Measurements from ENCODE around the gene ZBTB33. TPM values are rescaled to one million over a fixed set of nuclear protein-coding genes. Genes with fewer than 3 reads are reported as not detected.

ZBTB33 gene
- total and polyA plus RNA-seq, 10 donors: 4.7 to 23.7 (median 17.4) TPM

- no peaks in the 10 kb centered on the region for H3K9me3 ChIP-seq
- peaks cover 0 to 19% (median 0%) of the 10 kb centered on the region in 6 donors for H3K36me3 ChIP-seq
- DNase-seq: no peak
- 73 to 91% (median 82%) methylated on average over 8 to 9 of the region's 9 CpGs for WGBS, 5 donors
- intact Hi-C loops (cut with DNase I; ENCODE audit: low total_unique reads): no loop called here
- H3K27me3 ChIP-seq (replicated peaks in 1 of 7): no peaks in the 10 kb centered on the region
- no peak for TF ChIP-seq CTCF (IDR thresholded peaks at IDR 0.05 in 8 of 11, conservative IDR thresholded peaks at IDR 0.05 in 3 of 11)
- no peak for TF ChIP-seq POLR2A (IDR thresholded peaks at IDR 0.05)
- TF ChIP-seq POLR2AphosphoS5 (IDR thresholded peaks at IDR 0.05): no peak
- no peak overlapping the region for H3K4me3 ChIP-seq
- H3K27ac ChIP-seq: no peak overlapping the region
- H3K4me1 ChIP-seq: no peaks in the 10 kb centered on the region
Observed at GRCh38 chrX:120228187-120228908, 22.3 kb upstream of the ZBTB33 start.

GRCh38 chrX:120235284-120235683 is 15.3 kb upstream of the ZBTB33 start:
- intact Hi-C loops (cut with DNase I; ENCODE audit: low total_unique reads): no loop called here
- Histone ChIP-seq H3K36me3 (peaks cover 0 to 30% (median 0%) of the 10 kb centered on the region in 6 donors), H3K4me1 (no peaks in the 10 kb centered on the region), H3K27ac (no peak overlapping the region), H3K9me3 (no peaks in the 10 kb centered on the region), H3K4me3 (no peak overlapping the region), H3K27me3 (replicated peaks in 1 of 7) (no peaks in the 10 kb centered on the region)
- WGBS, 5 donors: 69 to 94% (median 86%) methylated on average over 6 of the region's 6 CpGs
- TF ChIP-seq POLR2A (IDR thresholded peaks at IDR 0.05) (no peak), POLR2AphosphoS5 (IDR thresholded peaks at IDR 0.05) (no peak), CTCF (IDR thresholded peaks at IDR 0.05 in 8 of 11, conservative IDR thresholded peaks at IDR 0.05 in 3 of 11) (no peak)
- DNase-seq: no peak

- H3K36me3 ChIP-seq: peaks cover 0 to 30% (median 0%) of the 10 kb centered on the region in 6 donors
- WGBS, 5 donors: 76 to 94% (median 84%) methylated on average over 3 of the region's 3 CpGs
- DNase-seq: no peak
- TF ChIP-seq CTCF (IDR thresholded peaks at IDR 0.05 in 8 of 11, conservative IDR thresholded peaks at IDR 0.05 in 3 of 11) (no peak), POLR2AphosphoS5 (IDR thresholded peaks at IDR 0.05) (no peak), POLR2A (IDR thresholded peaks at IDR 0.05) (no peak)
- no peak overlapping the region for H3K27ac ChIP-seq
- H3K4me3 ChIP-seq: no peak overlapping the region
- intact Hi-C loops (cut with DNase I; ENCODE audit: low total_unique reads): no loop called here
- H3K27me3 ChIP-seq (replicated peaks in 1 of 7): no peaks in the 10 kb centered on the region
- no peaks in the 10 kb centered on the region for H3K4me1 ChIP-seq
- H3K9me3 ChIP-seq: no peaks in the 10 kb centered on the region
Observed at GRCh38 chrX:120236687-120237479, 13.7 kb upstream of the ZBTB33 start.

- no peak for TF ChIP-seq CTCF (IDR thresholded peaks at IDR 0.05 in 8 of 11, conservative IDR thresholded peaks at IDR 0.05 in 3 of 11)
- peaks cover 4 to 13% (median 10%) of the 10 kb centered on the region in 6 donors for H3K4me1 ChIP-seq
- no peaks in the 10 kb centered on the region for H3K9me3 ChIP-seq
- H3K27ac ChIP-seq: no peak overlapping the region
- peaks cover 0 to 30% (median 0%) of the 10 kb centered on the region in 6 donors for H3K36me3 ChIP-seq
- 77 to 93% (median 86%) methylated on average over 4 of the region's 4 CpGs for WGBS, 5 donors
- intact Hi-C loops (cut with DNase I; ENCODE audit: low total_unique reads): no loop called here
- H3K4me3 ChIP-seq: no peak overlapping the region
- DNase-seq: no peak
- H3K27me3 ChIP-seq (replicated peaks in 1 of 7): no peaks in the 10 kb centered on the region
Observed at GRCh38 chrX:120238933-120239332, 11.7 kb upstream of the ZBTB33 start.
